HEK293T (cell line): Measurements from ENCODE around the gene CAMSAP1.
"Not testable (repeated sequence)": the region's sequence is repeated elsewhere in the genome, so short reads cannot be mapped to it uniquely, and the experiment has no call there.

ENCODE experiments used
- CTCF ChIA-PET: fragments of 350-600 bp; formaldehyde crosslinking; extraction: SDS; loops from one replicate; lab custom pipeline; 2021; ENCODE audit warnings: antibody characterized with exemption, inconsistent platforms; lab: Yijun Ruan, JAX
- POLR2A ChIA-PET: fragments of 350-600 bp; formaldehyde crosslinking; extraction: SDS; loops from one replicate; lab custom pipeline; 2020; ENCODE audit warnings: antibody characterized with exemption, inconsistent platforms; lab: Yijun Ruan, JAX
- DNase-seq: peaks from one replicate; pipeline ENCODE4 v3.0.0; 2012; ENCODE audit warnings: mixed read lengths; ENCODE audit errors: extremely low spot score
- ARNT ChIP-seq: fragments of 450-650 bp; IDR thresholded peaks from 2 replicates; pipeline ENCODE4 v1.6.1; 2017; ENCODE audit warnings: mild to moderate bottlenecking
- BHLHE40 ChIP-seq: fragments of 450-650 bp; IDR thresholded peaks from 2 replicates; pipeline ENCODE4 v1.6.1; 2016; ENCODE audit warnings: mild to moderate bottlenecking, moderate library complexity, borderline replicate concordance
- CTBP1 ChIP-seq: fragments of 450-650 bp; IDR thresholded peaks from 2 replicates; pipeline ENCODE4 v1.6.1; 2016; ENCODE audit warnings: borderline replicate concordance
- ELF4 ChIP-seq: fragments of 450-650 bp; IDR thresholded peaks from 2 replicates; pipeline ENCODE4 v1.6.1; 2017; ENCODE audit warnings: antibody characterized with exemption
- FOXA1 ChIP-seq: fragments of 450-650 bp; IDR thresholded peaks from 2 replicates; pipeline ENCODE4 v1.6.1; 2016; ENCODE audit warnings: mild to moderate bottlenecking
- FOXK2 ChIP-seq: fragments of 450-650 bp; IDR thresholded peaks from 2 replicates; pipeline ENCODE4 v1.6.1; 2016; ENCODE audit warnings: mild to moderate bottlenecking
- FOXM1 ChIP-seq: fragments of 450-650 bp; IDR thresholded peaks from 2 replicates; pipeline ENCODE4 v1.6.1; 2017; ENCODE audit warnings: mild to moderate bottlenecking, borderline replicate concordance
- HDGF ChIP-seq: fragments of 450-650 bp; IDR thresholded peaks from 2 replicates; pipeline ENCODE4 v1.6.1; 2017; ENCODE audit warnings: antibody characterized with exemption, borderline replicate concordance
- L3MBTL2 ChIP-seq: fragments of 450-650 bp; conservative IDR thresholded peaks from 2 replicates; pipeline ENCODE4 v1.6.1; 2016; ENCODE audit warnings: mild to moderate bottlenecking
- LEF1 ChIP-seq: fragments of 450-650 bp; IDR thresholded peaks from 2 replicates; pipeline ENCODE4 v1.6.1; 2017; ENCODE audit warnings: mild to moderate bottlenecking, borderline replicate concordance
- NFRKB ChIP-seq: fragments of 450-650 bp; IDR thresholded peaks from 2 replicates; pipeline ENCODE4 v1.6.1; 2016; ENCODE audit warnings: mild to moderate bottlenecking, moderate library complexity
- SP1 ChIP-seq: fragments of 450-650 bp; IDR thresholded peaks from 2 replicates; pipeline ENCODE4 v1.6.1; 2017
- SUZ12 ChIP-seq: fragments of 450-650 bp; IDR thresholded peaks from 2 replicates; pipeline ENCODE4 v1.6.1; 2016; ENCODE audit warnings: mild to moderate bottlenecking
- TARDBP ChIP-seq: fragments of 450-650 bp; IDR thresholded peaks from 2 replicates; pipeline ENCODE4 v1.6.1; 2016
- ZNF384 ChIP-seq: fragments of 450-650 bp; IDR thresholded peaks from 2 replicates; pipeline ENCODE4 v1.6.1; 2016
- TF ChIP-seq, protein P1 (sequence below): fragments of 450-650 bp; IDR thresholded peaks from 2 replicates; pipeline ENCODE4 v1.6.1; 2016

The CAMSAP1 gene

DNA sequence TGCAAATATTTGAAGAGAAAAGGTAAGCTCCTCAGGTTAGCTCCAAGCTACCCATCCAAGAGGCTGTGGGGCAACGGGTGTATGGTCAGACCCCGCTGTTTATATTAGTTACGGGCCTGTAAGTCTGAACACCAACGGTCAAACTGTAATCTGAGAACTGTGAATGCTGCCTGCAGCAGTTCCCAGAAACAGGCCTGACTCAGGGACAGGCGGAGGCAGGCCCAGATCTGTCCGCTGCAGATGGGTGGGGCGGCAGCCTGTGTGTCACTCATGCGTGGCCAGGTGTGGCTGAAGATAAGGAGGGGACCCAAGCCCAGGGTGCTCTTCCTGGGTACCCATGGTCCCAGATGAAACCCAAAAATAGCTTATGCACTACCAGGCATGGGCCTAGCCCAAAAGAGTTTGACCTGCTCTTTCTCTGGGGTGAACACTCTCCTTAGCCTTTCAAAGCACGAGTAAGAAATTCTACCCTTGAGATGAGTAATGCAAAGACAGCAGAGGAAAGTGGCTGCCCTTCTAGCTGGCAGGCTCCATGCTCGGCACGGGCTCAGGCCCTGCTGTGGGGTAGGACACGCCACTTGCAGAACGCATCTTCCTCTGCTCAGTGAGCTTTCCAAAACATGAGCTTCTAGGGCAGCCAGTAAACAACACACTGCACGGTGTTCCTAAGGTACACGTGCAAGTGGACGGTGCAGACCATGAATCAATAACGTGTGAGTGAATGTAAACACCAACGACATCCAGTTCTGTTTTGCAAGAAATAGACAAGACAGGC is 44.7 kb upstream of the CAMSAP1 start:
- TF ChIP-seq, protein P1, sequence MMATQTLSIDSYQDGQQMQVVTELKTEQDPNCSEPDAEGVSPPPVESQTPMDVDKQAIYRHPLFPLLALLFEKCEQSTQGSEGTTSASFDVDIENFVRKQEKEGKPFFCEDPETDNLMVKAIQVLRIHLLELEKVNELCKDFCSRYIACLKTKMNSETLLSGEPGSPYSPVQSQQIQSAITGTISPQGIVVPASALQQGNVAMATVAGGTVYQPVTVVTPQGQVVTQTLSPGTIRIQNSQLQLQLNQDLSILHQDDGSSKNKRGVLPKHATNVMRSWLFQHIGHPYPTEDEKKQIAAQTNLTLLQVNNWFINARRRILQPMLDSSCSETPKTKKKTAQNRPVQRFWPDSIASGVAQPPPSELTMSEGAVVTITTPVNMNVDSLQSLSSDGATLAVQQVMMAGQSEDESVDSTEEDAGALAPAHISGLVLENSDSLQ: peak; percentile 76
- no peak for TF ChIP-seq BHLHE40
- POLR2A ChIA-PET: interaction anchor here (1.1 to 1.8 kb wide), 2 partner anchors 9 to 456 kb away, joined by 4 to 5 read pairs; partner anchors contain the start of gene UBAC1
- DNase-seq: peak; percentile 49
- CTCF ChIA-PET: no interaction called here

DNA sequence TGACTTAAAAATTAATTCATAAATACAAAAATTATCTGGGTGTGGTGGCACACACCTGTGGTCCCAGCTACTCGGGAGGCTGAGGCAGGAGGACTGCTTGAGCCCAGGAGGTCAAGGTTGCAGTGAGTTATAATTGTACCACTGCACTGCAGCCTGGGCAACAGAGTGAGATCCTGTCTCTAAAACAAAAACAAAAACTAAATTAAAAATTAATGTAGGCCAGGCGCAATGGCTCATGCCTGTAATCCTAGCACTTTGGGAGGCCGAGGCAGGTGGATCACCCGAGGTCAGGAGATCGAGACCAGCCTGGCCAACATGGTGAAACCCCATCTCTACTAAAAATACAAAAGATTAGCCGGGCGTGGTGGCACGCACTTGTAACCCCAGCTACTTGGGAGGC is 44.0 kb upstream of the CAMSAP1 start:
- POLR2A ChIA-PET: interaction anchor here (1.8 kb wide), 1 partner anchor 10 kb away, joined by 5 read pairs; the partner anchor contains the start of gene UBAC1
- CTCF ChIA-PET: interaction anchor here (0.6 kb wide), 1 partner anchor 13 kb away, joined by 3 read pairs; no protein-coding TSS in a partner anchor
- DNase-seq: not testable (repeated sequence)

DNA sequence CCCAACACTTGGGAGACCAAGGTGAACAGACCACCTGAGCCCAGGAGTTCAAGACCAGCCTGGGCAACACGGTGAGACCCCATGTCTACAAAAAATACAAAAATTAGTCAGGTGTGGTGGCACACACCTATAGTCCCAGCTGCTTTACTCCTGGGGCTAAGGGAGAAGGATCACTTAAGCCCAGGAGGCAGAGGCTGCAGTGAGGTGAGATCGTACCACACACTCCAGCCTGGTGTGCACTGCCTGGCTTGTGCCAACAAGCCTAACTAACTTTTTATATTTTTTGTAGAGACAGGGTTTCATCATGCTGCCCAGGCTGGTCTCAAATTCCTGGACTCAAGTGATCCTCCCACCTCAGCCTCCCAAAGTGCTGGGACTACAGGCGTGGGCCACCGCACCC is 43.5 kb upstream of the CAMSAP1 start:
- DNase-seq: not testable (repeated sequence)
- POLR2A ChIA-PET: interaction anchor here (1.8 kb wide), 1 partner anchor 10 kb away, joined by 5 read pairs; the partner anchor contains the start of gene UBAC1
- CTCF ChIA-PET: interaction anchor here (0.6 kb wide), 1 partner anchor 12 kb away, joined by 3 read pairs; no protein-coding TSS in a partner anchor

DNA sequence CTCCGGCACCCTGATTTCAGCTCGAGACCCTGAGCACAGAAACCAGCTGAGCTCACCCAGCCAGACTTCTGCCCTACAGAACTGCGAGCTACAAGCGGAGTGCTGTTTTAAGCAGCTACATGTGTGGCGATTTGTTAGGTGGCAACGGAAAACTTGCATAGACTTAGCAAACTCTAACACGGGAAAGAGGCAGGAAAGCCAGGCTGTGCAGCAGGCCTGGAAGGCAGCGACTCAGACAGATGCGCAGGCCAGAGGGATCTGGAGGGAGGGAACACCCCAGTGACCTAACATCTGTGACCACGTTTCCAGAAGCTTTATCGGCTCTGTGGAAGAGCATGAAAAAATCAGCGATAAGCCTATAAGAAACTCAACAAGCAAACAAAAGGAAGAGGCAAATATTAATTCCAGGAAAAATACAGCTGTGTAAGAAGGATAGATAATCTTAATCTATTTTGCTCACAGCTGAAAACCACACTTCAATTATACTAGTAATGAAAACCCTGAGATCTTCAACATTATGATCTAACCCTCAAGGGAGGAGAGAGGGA is 42.9 kb upstream of the CAMSAP1 start:
- TF ChIP-seq FOXA1: no peak
- TF ChIP-seq BHLHE40: no peak
- no peak for TF ChIP-seq ARNT
- TF ChIP-seq TARDBP: no peak
- TF ChIP-seq SUZ12: no peak
- no peak for TF ChIP-seq NFRKB
- TF ChIP-seq HDGF: no peak
- TF ChIP-seq FOXM1: no peak
- no peak for DNase-seq
- ChIA-PET POLR2A (no interaction called here), CTCF (no interaction called here)

DNA sequence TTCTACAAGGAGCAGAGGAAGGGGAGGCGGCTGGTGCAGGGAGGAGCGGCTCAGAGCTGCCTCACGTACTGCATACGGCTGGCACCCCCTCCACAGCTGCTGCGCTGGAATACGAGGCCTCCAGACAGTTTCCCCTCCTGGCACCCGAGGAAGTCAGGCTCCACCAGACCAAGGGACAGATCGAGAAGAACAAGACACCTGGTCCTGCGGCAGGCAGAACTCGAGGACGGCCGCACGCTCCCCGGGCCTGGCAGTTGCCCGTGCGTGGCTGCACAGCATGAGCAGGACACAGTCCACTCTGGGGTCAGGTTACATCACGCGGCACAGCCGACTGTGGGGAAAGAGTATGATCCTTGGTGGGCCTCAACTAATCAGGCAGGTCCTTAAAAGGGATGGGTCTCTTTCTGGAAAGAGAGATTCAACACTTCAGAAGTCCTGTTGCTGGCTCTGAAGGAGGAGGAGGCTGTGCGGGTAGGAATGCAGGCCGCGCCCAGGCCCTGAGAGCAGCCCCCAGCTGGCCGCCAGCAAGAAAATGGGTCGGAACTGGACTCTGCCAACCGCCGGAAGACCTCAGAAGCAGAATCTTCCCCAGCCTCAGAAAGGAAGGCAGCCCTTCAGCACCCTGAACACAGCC is 42.3 kb upstream of the CAMSAP1 start:
- ChIA-PET CTCF (no interaction called here), POLR2A (no interaction called here)
- no peak for DNase-seq
- no peak for TF ChIP-seq HDGF
- TF ChIP-seq CTBP1: no peak
- no peak for TF ChIP-seq NFRKB
- no peak for TF ChIP-seq ARNT

DNA sequence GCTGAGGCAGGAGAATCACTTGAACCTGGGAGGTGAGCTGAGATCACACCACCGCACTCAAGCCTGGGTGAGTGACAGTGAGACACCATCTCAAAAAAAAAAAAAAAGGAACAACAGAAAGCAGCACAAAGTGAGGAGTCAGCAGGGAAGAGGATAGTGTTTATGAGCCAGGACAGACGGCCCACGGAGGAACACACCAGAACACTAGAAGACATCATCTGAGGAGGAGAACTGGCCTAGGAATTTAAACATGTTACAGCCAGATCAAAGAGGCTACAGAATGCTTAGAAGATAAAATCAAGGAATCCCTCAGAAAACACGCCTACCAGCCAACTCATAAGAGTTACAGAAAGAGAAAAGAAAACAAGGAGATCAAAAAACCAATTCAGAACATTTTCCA is 41.6 kb upstream of the CAMSAP1 start:
- no peak for DNase-seq
- TF ChIP-seq CTBP1 (no peak), LEF1 (no peak)
- CTCF ChIA-PET: no interaction called here
- POLR2A ChIA-PET: no interaction called here

DNA sequence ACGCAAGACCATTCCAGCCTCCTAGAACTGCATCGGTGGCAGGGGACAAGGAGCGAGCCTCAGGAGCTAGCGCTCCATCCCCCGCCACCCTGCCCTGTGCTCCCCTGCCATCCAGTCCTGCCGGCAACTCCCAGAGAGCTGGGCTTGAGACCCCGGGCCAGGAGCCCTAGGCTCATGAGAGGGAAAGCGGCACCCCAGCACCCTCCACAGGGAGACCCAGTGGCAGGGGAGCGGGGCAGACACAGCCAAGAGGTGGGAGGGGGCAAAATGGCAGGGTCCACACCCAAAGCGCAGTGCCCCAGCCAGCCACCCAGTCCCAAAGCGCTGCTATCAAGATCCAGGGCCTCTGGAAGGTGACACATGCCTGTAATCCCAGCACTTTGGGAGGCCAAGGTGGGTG is 41.1 kb upstream of the CAMSAP1 start:
- CTCF ChIA-PET: no interaction called here
- TF ChIP-seq L3MBTL2: no peak
- no peak for TF ChIP-seq TARDBP
- no peak for TF ChIP-seq ELF4
- TF ChIP-seq FOXM1: no peak
- TF ChIP-seq, protein P1: no peak
- TF ChIP-seq FOXA1: no peak
- TF ChIP-seq CTBP1: no peak
- no peak for TF ChIP-seq SP1
- no peak for TF ChIP-seq FOXK2
- TF ChIP-seq LEF1: no peak
- no peak for TF ChIP-seq SUZ12
- TF ChIP-seq ARNT: no peak
- TF ChIP-seq HDGF: no peak
- TF ChIP-seq ZNF384: no peak
- POLR2A ChIA-PET: no interaction called here
- DNase-seq: no peak

DNA sequence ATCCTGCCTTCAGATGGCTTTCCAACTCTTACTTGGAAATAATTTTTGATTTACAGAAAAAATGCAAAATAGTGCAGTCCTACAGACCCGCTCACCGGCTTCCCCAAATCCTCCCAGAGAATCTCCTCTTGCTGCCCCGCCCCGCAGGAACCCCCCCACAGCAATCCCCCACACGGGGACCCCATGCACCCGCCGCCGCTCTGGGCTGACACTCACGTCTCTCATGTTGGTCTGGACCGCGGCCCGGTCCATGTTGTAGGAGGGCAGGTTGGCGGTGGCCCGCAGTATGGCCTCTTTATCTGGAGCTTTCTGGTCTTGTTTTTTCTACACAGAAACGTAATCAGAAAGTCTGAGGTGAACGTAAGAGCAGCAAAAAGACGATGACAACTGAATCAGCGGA is 40.2 kb upstream of the CAMSAP1 start:
- POLR2A ChIA-PET: no interaction called here
- DNase-seq: no peak
- CTCF ChIA-PET: no interaction called here
- no peak for TF ChIP-seq BHLHE40
- TF ChIP-seq, protein P1: no peak

DNA sequence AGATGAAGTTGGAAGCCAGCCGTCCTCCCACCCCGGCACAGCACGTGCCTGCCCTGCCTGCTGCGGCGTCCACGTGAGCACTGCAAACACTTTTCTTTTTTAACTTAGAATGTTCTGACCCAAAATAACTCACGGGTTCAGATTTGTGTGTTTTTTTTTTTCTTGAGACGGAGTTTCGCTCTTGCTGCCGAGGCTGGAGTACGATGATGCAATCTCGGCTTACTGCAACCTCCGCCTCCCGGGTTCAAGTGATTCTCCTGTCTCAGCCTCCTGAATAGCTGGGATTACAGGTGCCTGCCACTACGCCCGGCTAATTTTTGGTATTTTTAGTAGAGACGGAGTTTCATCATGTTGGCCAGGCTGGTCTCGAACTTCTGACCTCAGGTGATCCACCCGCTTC is 39.8 kb upstream of the CAMSAP1 start:
- DNase-seq, CTCF ChIA-PET, POLR2A ChIA-PET: not testable (repeated sequence)
